ENCODE results near the gene AHRR.

DNA sequence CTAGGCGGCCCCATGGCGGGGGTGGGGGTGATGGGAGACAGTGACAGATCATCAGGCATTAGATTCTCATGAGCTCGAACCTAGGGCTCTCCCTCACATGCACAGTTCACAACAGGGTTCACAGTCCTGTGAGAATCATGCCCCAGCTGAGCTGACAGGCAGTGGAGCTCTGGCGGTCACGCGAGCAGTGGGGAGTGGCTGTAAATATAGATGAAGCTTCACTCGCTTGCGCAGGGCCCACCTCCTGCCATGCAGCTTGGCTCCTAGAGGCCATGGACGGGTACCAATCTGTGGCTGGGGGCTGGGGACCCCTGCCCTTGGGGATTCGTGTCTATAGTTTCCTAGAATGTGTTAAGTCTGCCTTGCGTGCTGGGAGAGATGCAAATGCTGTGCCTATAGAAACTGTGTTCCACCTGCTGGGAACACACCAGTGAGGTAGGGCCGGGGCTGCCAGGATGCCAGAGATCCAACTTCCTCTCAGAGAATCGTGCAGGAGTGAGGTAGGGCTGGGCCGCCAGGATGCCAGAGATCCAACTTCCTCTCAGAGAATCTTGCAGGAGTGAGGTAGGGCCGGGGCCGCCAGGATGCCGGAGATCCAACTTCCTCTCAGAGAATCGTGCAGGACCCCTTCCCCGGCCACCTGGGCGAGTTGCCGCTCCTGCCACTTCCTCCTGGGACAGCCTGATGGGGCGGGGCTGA lies 107.4 kb downstream of the AHRR start:
- no peak for TF ChIP-seq EP300 (IDR thresholded peaks at IDR 0.05; ENCODE audit: borderline replicate concordance)
- TF ChIP-seq CREB1 (IDR thresholded peaks at IDR 0.05; ENCODE audit: low read depth) = no peak
- no peak for TF ChIP-seq RAD21 (IDR thresholded peaks at IDR 0.05; ENCODE audit: low read depth)
